H1 (cell line): ENCODE data around the gene POLR3K. TPM values are rescaled to one million over a fixed set of nuclear protein-coding genes. Genes with fewer than 3 reads are reported as not detected.

Experiments
- CTCF ChIA-PET: fragments of 300-600 bp; sonication (Branson Sonifier 250); formaldehyde crosslinking; loops from one replicate; lab custom pipeline; 2021; ENCODE audit not compliant: partially characterized antibody; lab: Charles Lee
- POLR2A ChIA-PET: fragments of 300-600 bp; sonication (Branson Sonifier 250); formaldehyde crosslinking; loops from one replicate; lab custom pipeline; 2021; ENCODE audit warnings: inconsistent platforms; ENCODE audit not compliant: partially characterized antibody; lab: Charles Lee
- DNase-seq, 2 experiments: peaks; one replicate each; pipeline versions ENCODE4 v3.0.0 to v3.0.0-alpha.2; 2010 to 2022; ENCODE audit warnings: low spot score in 2 of 2, low read depth in 1 of 2, mixed read lengths in 1 of 2
- FAIRE-seq: peaks from 2 replicates; lab custom pipeline; 2011; peaks lifted over from hg19 to GRCh38; lab: Jason Lieb, UNC
- H2AFZ ChIP-seq: 2 replicates; pipeline ENCODE4 v1.8.1; 2012; ENCODE audit warnings: low read length, inconsistent platforms
- H2AK5ac ChIP-seq: 2 replicates; pipeline ENCODE4 v1.6.1; 2013; ENCODE audit warnings: low read depth, low read length
- H2BK120ac ChIP-seq: replicated peaks from 2 replicates; pipeline ENCODE3; 2013; ENCODE audit warnings: low read depth, low read length, inconsistent platforms
- H2BK12ac ChIP-seq: 2 replicates; pipeline ENCODE4 v1.6.1; 2013; ENCODE audit warnings: low read depth, low read length
- H2BK15ac ChIP-seq: 2 replicates; pipeline ENCODE4 v1.6.1; 2013; ENCODE audit warnings: low read length
- H2BK20ac ChIP-seq: 2 replicates; pipeline ENCODE4 v1.6.1; 2013; ENCODE audit warnings: low read length
- H2BK5ac ChIP-seq: 2 replicates; pipeline ENCODE4 v1.6.1; 2013; ENCODE audit warnings: low read depth, low read length
- H3K14ac ChIP-seq: 2 replicates; pipeline ENCODE4 v1.6.1; 2013; ENCODE audit warnings: inconsistent platforms; ENCODE audit not compliant: insufficient read length
- H3K18ac ChIP-seq: 2 replicates; pipeline ENCODE4 v1.6.1; 2013; ENCODE audit warnings: low read length; ENCODE audit errors: extremely low read depth
- H3K23ac ChIP-seq: 2 replicates; pipeline ENCODE4 v1.6.1; 2013; ENCODE audit warnings: inconsistent platforms; ENCODE audit not compliant: insufficient read length
- H3K23me2 ChIP-seq: 2 replicates; pipeline ENCODE4 v1.6.1; 2013; ENCODE audit warnings: low read depth, low read length
- H3K27ac ChIP-seq: 2 replicates; pipeline ENCODE4 v1.6.1; 2011; ENCODE audit warnings: low read depth, low read length, inconsistent platforms
- H3K27me3 ChIP-seq, 4 experiments: replicated peaks in 1 of 4; 1 replicate in 1 of 4; 2 replicates in 3 of 4; pipeline versions ENCODE4 v1.6.1 to v1.8.1; 2011 to 2013; ENCODE audit warnings: low read length in 3 of 4, mild to moderate bottlenecking in 3 of 4, inconsistent platforms in 2 of 4, mixed read lengths in 2 of 4, moderate library complexity in 1 of 4; ENCODE audit not compliant: control insufficient read depth in 3 of 4, insufficient read depth in 3 of 4; ENCODE audit errors: extremely low read depth in 1 of 4
- H3K36me3 ChIP-seq, 4 experiments: 2 replicates each; pipeline versions ENCODE4 v1.6.1 to v1.8.1; 2011 to 2013; ENCODE audit warnings: mild to moderate bottlenecking in 4 of 4, low read length in 3 of 4, moderate library complexity in 2 of 4, control low read depth in 1 of 4, inconsistent platforms in 1 of 4; ENCODE audit not compliant: insufficient read depth in 4 of 4, control insufficient read depth in 2 of 4
- H3K4ac ChIP-seq: replicated peaks from 2 replicates; pipeline ENCODE3; 2013; ENCODE audit warnings: low read length, low read depth, mixed read lengths, inconsistent platforms; ENCODE audit not compliant: insufficient read length
- H3K4me1 ChIP-seq, 4 experiments: replicated peaks in 1 of 4; 1 replicate in 1 of 4; 2 replicates in 3 of 4; pipeline versions ENCODE4 v1.6.1 to v1.8.1; 2011 to 2013; ENCODE audit warnings: low read length in 3 of 4, inconsistent platforms in 2 of 4, mixed read lengths in 1 of 4; ENCODE audit not compliant: insufficient read depth in 4 of 4, control insufficient read depth in 3 of 4
- H3K4me2 ChIP-seq, 2 experiments: 2 replicates each; pipeline versions ENCODE4 v1.6.1 to v1.8.1; 2011 to 2013; ENCODE audit warnings: low read depth in 2 of 2, low read length in 2 of 2, control low read depth in 1 of 2, inconsistent platforms in 1 of 2, mild to moderate bottlenecking in 1 of 2; ENCODE audit not compliant: insufficient read depth in 1 of 2
- H3K4me3 ChIP-seq, 4 experiments: fragments of 200-600, 300-600 bp in 1 of 4; sonication (generic), shearing (Covaris generic), sonication (Bioruptor Twin) in 1 of 4; 2 replicates each; pipeline versions ENCODE4 v1.5.1 to v1.8.1; 2011 to 2016; ENCODE audit warnings: low read length in 4 of 4, low read depth in 3 of 4, control low read depth in 2 of 4, inconsistent platforms in 2 of 4, mild to moderate bottlenecking in 2 of 4, mixed read lengths in 1 of 4, moderate library complexity in 1 of 4; ENCODE audit not compliant: insufficient read depth in 2 of 4; ENCODE audit errors: extremely low read depth in 1 of 4
- H3K56ac ChIP-seq: replicated peaks from 2 replicates; pipeline ENCODE3; 2013; ENCODE audit warnings: low read depth, mild to moderate bottlenecking, mixed read lengths, low read length, inconsistent platforms; ENCODE audit not compliant: insufficient read length
- H3K79me1 ChIP-seq: 2 replicates; pipeline ENCODE4 v1.6.1; 2013; ENCODE audit warnings: low read depth, low read length, control low read depth
- H3K79me2 ChIP-seq, 2 experiments: 2 replicates each; pipeline versions ENCODE4 v1.6.1 to v1.8.1; 2012 to 2013; ENCODE audit warnings: low read length in 2 of 2, mild to moderate bottlenecking in 2 of 2, inconsistent platforms in 1 of 2; ENCODE audit not compliant: insufficient read depth in 2 of 2, control insufficient read depth in 1 of 2
- H3K9ac ChIP-seq, 4 experiments: replicated peaks in 1 of 4; 1 replicate in 1 of 4; 2 replicates in 3 of 4; pipeline versions ENCODE4 v1.6.1 to v1.8.1; 2011 to 2013; ENCODE audit warnings: low read depth in 3 of 4, low read length in 3 of 4, control low read depth in 2 of 4, mild to moderate bottlenecking in 2 of 4, moderate library complexity in 2 of 4, inconsistent platforms in 1 of 4; ENCODE audit errors: extremely low read depth in 1 of 4
- H3K9me3 ChIP-seq, 2 experiments: 2 replicates each; pipeline versions ENCODE4 v1.6.1 to v1.8.1; 2012 to 2013; ENCODE audit warnings: mild to moderate bottlenecking in 2 of 2, moderate library complexity in 2 of 2, control low read depth in 1 of 2, inconsistent platforms in 1 of 2, low read depth in 1 of 2, low read length in 1 of 2, mixed read lengths in 1 of 2; ENCODE audit not compliant: insufficient read depth in 2 of 2
- H4K20me1 ChIP-seq, 2 experiments: replicated peaks in 1 of 2; 2 replicates each; pipeline versions ENCODE3 to v1.8.1; 2011 to 2013; ENCODE audit warnings: inconsistent platforms in 2 of 2, low read length in 2 of 2, mild to moderate bottlenecking in 1 of 2; ENCODE audit not compliant: insufficient read depth in 2 of 2, control insufficient read depth in 1 of 2
- H4K5ac ChIP-seq: 2 replicates; pipeline ENCODE4 v1.6.1; 2013; ENCODE audit warnings: low read length, low read depth, mixed read lengths, inconsistent platforms; ENCODE audit not compliant: insufficient read length
- H4K8ac ChIP-seq: 2 replicates; pipeline ENCODE4 v1.8.0; 2013; ENCODE audit warnings: mild to moderate bottlenecking, moderate library complexity, low read length, inconsistent platforms; ENCODE audit not compliant: insufficient read depth; ENCODE audit errors: extremely low read depth
- H4K91ac ChIP-seq: replicated peaks from 2 replicates; pipeline ENCODE3; 2013; ENCODE audit warnings: low read length, mixed read lengths, inconsistent platforms; ENCODE audit not compliant: insufficient read length
- CHD2 ChIP-seq: IDR thresholded peaks from 2 replicates; pipeline ENCODE4 v1.6.1; 2012; ENCODE audit warnings: low read length, improper control_type of control experiment
- EZH2 ChIP-seq: fragments of 200-600 bp; sonication (generic); IDR thresholded peaks from 2 replicates; pipeline ENCODE4 v1.7.1; 2012; ENCODE audit warnings: low read depth, mild to moderate bottlenecking, moderate library complexity, low read length, inconsistent platforms; ENCODE audit not compliant: severe bottlenecking
- PHF8 ChIP-seq: fragments of 200-600 bp; sonication (generic); conservative IDR thresholded peaks from 2 replicates; pipeline ENCODE4 v1.7.1; 2012; ENCODE audit warnings: low read depth, mild to moderate bottlenecking, inconsistent platforms, low read length, moderate library complexity
- RXRA ChIP-seq: IDR thresholded peaks from 2 replicates; pipeline ENCODE4 v1.6.1; 2011; ENCODE audit warnings: low read depth, mild to moderate bottlenecking, low read length, moderate library complexity; ENCODE audit not compliant: insufficient read depth
- SAP30 ChIP-seq: fragments of 300-600 bp; sonication (generic); IDR thresholded peaks from 2 replicates; pipeline ENCODE4 v1.7.1; 2012; ENCODE audit warnings: low read length, moderate library complexity, mild to moderate bottlenecking, inconsistent platforms; ENCODE audit not compliant: insufficient read depth, insufficient replicate concordance
- WGBS, 2 experiments: shearing (Covaris generic) in 1 of 2; methylation state at CpG; one replicate each; pipeline versions ENCODE4 v1.1.6 to v1.1.7; 2013 to 2015; ENCODE audit warnings: low lambda C conversion rate in 2 of 2, mixed read lengths in 2 of 2, inconsistent platforms in 1 of 2, low coverage in 1 of 2, missing lambda C conversion rate in 1 of 2; ENCODE audit not compliant: insufficient replicate concordance in 2 of 2, insufficient coverage in 1 of 2, insufficient read length in 1 of 2; ENCODE audit errors: extremely low coverage in 1 of 2, missing lambda C conversion rate in 1 of 2; 5-methylcytosine and 5-hydroxymethylcytosine counted together
- polyA plus RNA-seq, 7 experiments: library from polyadenylated mRNA; depleted of rRNA in 3 of 7; stranded (reverse) in 5 of 7; unstranded in 2 of 7; fragments of >200 nt in 5 of 7; fragments of 200-250 nt in 2 of 7; gene quantifications; 1 replicate in 5 of 7; 2 replicates in 1 of 7; 4 replicates in 1 of 7; pipeline versions ENCODE4 v1.2.1 to v1.2.3, GENCODE V29; 2011 to 2013; ENCODE audit warnings: missing spikeins in 2 of 7, mixed read lengths in 2 of 7
- total RNA-seq: library from RNA; stranded (reverse); fragmentation: NEBNext Ultra II Directional; extraction: Animal tissue kit (Norgen Biotek cat#: 25700); gene quantifications from 2 replicates; pipeline ENCODE4 v1.2.1, GENCODE V29; 2021

The POLR3K gene
- total and polyA plus RNA-seq, 2 of the 8 experiments (the other 6 are each of a cell fraction or from before 2014, with no cell fraction given) = 45.4 to 80.5 TPM

GRCh38 chr16:63998-64913 lies 10.8 kb upstream of the POLR3K start:
- no peak overlapping the region for H2BK20ac ChIP-seq
- H3K4me2 ChIP-seq = no peak overlapping the region
- WGBS, 2 experiments = 93% methylated on average over 25 of the region's 25 CpGs; no CpG with 5 or more reads in 1 of the 2 experiments
- H2AK5ac ChIP-seq = no peak overlapping the region
- peaks cover 10 to 23% (median 12%) of the 10 kb centered on the region in 4 experiments for H3K36me3 ChIP-seq
- no peak overlapping the region for H2BK120ac ChIP-seq
- H3K4me1 ChIP-seq = peaks cover 0 to 8% (median 3%) of the 10 kb centered on the region in 4 experiments; a peak in 5 of 7 replicates
- no peaks in the 10 kb centered on the region for H3K79me1 ChIP-seq
- no peak overlapping the region for H3K18ac ChIP-seq
- no peak overlapping the region for H3K4me3 ChIP-seq
- no peak overlapping the region for H3K23ac ChIP-seq
- no peaks in the 10 kb centered on the region for H3K79me2 ChIP-seq
- H4K91ac ChIP-seq = no peak overlapping the region
- H4K5ac ChIP-seq = no peak overlapping the region
- H2BK5ac ChIP-seq = no peak overlapping the region
- no peak overlapping the region for H3K14ac ChIP-seq
- peaks cover 13 to 28% of the 10 kb centered on the region in 2 experiments for H4K20me1 ChIP-seq
- no peak overlapping the region for H3K4ac ChIP-seq
- ChIA-PET POLR2A (interaction anchor here (1.3 to 16.6 kb wide), 6 partner anchors 11 to 30 kb away, joined by 3 to 153 read pairs (median 8); partner anchors contain the start of genes POLR3K and SNRNP25), CTCF (interaction anchor here (0.6 to 21.2 kb wide), 12 partner anchors 8 to 406 kb away, joined by 3 to 856 read pairs (median 6); partner anchors contain the start of gene MPG)
- H3K23me2 ChIP-seq = no peaks in the 10 kb centered on the region; the same call in 1 of the 2 replicates
- no peak overlapping the region for H3K9ac ChIP-seq
- H3K27ac ChIP-seq = no peak overlapping the region
- no peaks in the 10 kb centered on the region for H3K9me3 ChIP-seq
- no peaks in the 10 kb centered on the region for H3K27me3 ChIP-seq
- H2BK15ac ChIP-seq = no peak overlapping the region
- no peak overlapping the region for H3K56ac ChIP-seq
- no peak overlapping the region for H4K8ac ChIP-seq
- H2AFZ ChIP-seq = no peak overlapping the region
- TF ChIP-seq RXRA (no peak), EZH2 (no peak), CHD2 (no peak), PHF8 (no peak), SAP30 (no peak)
- DNase-seq (no peak), FAIRE-seq (no peak)
- no peak overlapping the region for H2BK12ac ChIP-seq
